Loucy (cell line): Measurements from ENCODE around the gene IL10RB.

Source experiments
- CTCF ChIP-seq: fragments of 200-600 bp; sonication (generic); conservative IDR thresholded peaks from 2 replicates; pipeline ENCODE4 v1.5.1; 2014; ENCODE audit warnings: mild to moderate bottlenecking, antibody characterized with exemption, low read length
- EZH2phosphoT487 ChIP-seq: fragments of 200-600 bp; IDR thresholded peaks from 2 replicates; pipeline ENCODE4 v1.6.1; 2018; ENCODE audit warnings: antibody characterized with exemption, mild to moderate bottlenecking, moderate library complexity, borderline replicate concordance

GRCh38 chr21:33246963-33247362 is 19.2 kb upstream of the IL10RB start:
- no peak for TF ChIP-seq CTCF
- no peak for TF ChIP-seq EZH2phosphoT487
